GM06990 (cell line): Measurements from ENCODE around the gene ITIH1.

Source experiments
- DNase-seq: peaks from one replicate; pipeline ENCODE4 v3.0.0-alpha.2; 2011; ENCODE audit not compliant: insufficient read length; ENCODE audit errors: extremely low read depth
- H3K27me3 ChIP-seq: replicated peaks from 2 replicates; pipeline ENCODE4 v1.6.0; 2011; ENCODE audit warnings: low read length; ENCODE audit not compliant: control insufficient read depth, insufficient read depth
- H3K36me3 ChIP-seq: 2 replicates; pipeline ENCODE4 v1.5.1; 2011; ENCODE audit warnings: low read length; ENCODE audit not compliant: control insufficient read depth, insufficient read depth
- H3K4me3 ChIP-seq: replicated peaks from 2 replicates; pipeline ENCODE4 v1.5.1; 2011; ENCODE audit warnings: low read depth, mild to moderate bottlenecking, control low read depth, low read length
- CTCF ChIP-seq: IDR thresholded peaks from 2 replicates; pipeline ENCODE4 v1.5.1; 2011; ENCODE audit warnings: low read length, control low read depth, mild to moderate bottlenecking, inconsistent platforms; ENCODE audit not compliant: insufficient read depth, poor library complexity, severe bottlenecking

Gene ITIH1

DNA sequence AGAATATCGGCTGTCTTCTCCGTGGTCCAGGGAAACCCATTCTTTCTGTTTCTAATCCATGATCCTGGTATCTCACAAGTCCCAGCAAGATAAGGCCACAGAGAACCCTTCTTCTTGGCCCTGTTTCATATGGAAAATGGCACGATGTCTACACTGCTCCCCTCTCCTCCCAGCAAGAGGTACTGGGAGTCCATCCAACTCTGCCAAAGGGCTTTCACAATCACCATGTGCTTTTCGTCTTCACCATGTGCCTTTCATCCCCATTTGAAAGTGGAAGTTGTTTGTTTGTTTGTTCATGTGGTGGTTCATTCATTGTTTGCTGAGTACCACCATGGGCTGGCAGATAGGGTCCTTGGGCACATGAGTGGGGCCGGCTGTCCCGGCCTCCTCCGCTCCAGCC is 22.7 kb downstream of the ITIH1 start:
- Histone ChIP-seq H3K4me3 (no peak overlapping the region), H3K27me3 (no peaks in the 10 kb centered on the region), H3K36me3 (no peaks in the 10 kb centered on the region)
- DNase-seq: no peak
- TF ChIP-seq CTCF: no peak

DNA sequence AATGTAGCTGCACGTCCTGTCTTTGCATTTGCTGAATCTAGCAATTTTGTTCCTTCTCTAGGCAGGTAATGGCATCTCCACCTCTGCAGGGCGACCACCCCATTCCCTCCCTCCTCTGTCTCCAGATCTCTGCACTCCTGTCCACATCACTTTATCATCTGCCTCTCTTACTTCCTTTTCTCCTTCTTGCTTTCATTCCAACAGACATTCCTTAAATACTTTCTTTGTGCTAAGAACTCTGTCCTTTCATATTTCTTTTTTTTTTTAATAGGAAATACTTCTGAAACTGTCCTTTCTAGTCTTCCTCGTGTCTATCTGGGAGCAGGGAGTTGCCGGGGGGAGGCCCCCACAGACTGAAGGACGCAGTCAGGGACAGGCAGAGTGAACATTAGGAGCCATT is 24.4 kb downstream of the ITIH1 start:
- Histone ChIP-seq H3K36me3 (no peaks in the 10 kb centered on the region), H3K27me3 (no peaks in the 10 kb centered on the region), H3K4me3 (no peak overlapping the region)
- TF ChIP-seq CTCF: no peak
- DNase-seq: no peak

GRCh38 chr3:52805270-52806039 is 28.1 kb downstream of the ITIH1 start:
- Histone ChIP-seq H3K27me3 (no peaks in the 10 kb centered on the region), H3K4me3 (no peak overlapping the region), H3K36me3 (no peaks in the 10 kb centered on the region)
- DNase-seq: no peak
- no peak for TF ChIP-seq CTCF

- DNase-seq: no peak
- H3K4me3 ChIP-seq: no peak overlapping the region
- no peak for TF ChIP-seq CTCF
- no peaks in the 10 kb centered on the region for H3K27me3 ChIP-seq
- H3K36me3 ChIP-seq: no peaks in the 10 kb centered on the region
Measured at GRCh38 chr3:52809149-52809548, 31.8 kb downstream of the ITIH1 start.

DNA sequence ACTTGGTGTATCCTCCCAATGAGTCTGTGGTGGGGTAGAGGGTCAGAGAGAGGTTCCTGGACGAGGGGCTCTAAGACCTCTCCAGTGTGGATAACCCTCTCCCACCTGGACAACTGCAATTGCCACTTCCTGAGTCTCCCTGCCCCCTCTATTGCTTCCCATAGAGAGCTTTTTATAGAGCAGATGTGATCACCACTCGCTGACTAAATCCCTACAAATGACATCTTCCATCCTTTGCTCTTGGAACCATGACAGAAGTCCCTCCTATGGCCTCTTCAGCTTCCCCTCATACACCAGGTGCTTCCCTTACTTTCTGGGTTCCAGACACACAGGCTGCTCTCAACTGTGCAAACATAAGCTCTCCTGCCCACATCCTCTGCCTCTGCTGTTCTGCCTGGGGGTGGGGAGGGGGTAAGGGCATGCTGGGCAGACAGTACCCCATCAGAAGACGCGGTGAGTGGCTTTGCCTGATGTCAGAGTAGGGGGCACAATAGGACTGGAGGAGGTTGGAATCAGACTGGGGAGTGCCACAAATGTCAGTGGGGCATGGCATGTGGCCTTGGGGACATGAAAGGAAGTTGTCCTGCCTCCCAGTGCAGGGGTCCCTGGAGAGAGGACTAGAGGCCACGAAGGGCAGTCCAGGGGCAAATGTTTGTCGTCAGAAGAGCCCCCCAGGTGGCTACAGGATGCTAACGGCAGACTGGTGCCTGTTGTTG is 32.4 kb downstream of the ITIH1 start:
- no peak for TF ChIP-seq CTCF
- H3K27me3 ChIP-seq: no peaks in the 10 kb centered on the region
- no peaks in the 10 kb centered on the region for H3K36me3 ChIP-seq
- H3K4me3 ChIP-seq: no peak overlapping the region
- no peak for DNase-seq

- no peak for TF ChIP-seq CTCF
- H3K36me3 ChIP-seq: no peaks in the 10 kb centered on the region
- no peak for DNase-seq
- H3K4me3 ChIP-seq: no peak overlapping the region
- no peaks in the 10 kb centered on the region for H3K27me3 ChIP-seq
Measured at GRCh38 chr3:52810923-52811322, 33.5 kb downstream of the ITIH1 start.
